ENCODE measurements around the gene LPAR1. TPM values are rescaled to one million over a fixed set of nuclear protein-coding genes. Genes with fewer than 3 reads are reported as not detected.

Gene LPAR1
- total RNA-seq, 1 donor from 2014 or later = 23.2 TPM

GRCh38 chr9:110916403-110916802 lies 121.9 kb downstream of the LPAR1 start:
- intact Hi-C loops (cut with DNase I) = no loop called here
- ATAC-seq = no peak
- Histone ChIP-seq H3K9me3 (no peaks in the 10 kb centered on the region), H3K27ac (no peak overlapping the region), H3K27me3 (ENCODE audit: low read depth) (no peaks in the 10 kb centered on the region), H3K4me3 (no peak overlapping the region), H3K4me1 (peaks cover 15% of the 10 kb centered on the region), H3K36me3 (no peaks in the 10 kb centered on the region)
- no peak for TF ChIP-seq CTCF (IDR thresholded peaks at IDR 0.05)
- no peak for DNase-seq

GRCh38 chr9:110912419-110913291 lies 125.6 kb downstream of the LPAR1 start:
- H3K4me3 ChIP-seq = no peak overlapping the region
- H3K36me3 ChIP-seq = no peaks in the 10 kb centered on the region
- peaks cover 15% of the 10 kb centered on the region for H3K4me1 ChIP-seq
- peak overlapping the region; percentile 66 for H3K27ac ChIP-seq
- no peaks in the 10 kb centered on the region for H3K27me3 ChIP-seq (ENCODE audit: low read depth)
- H3K9me3 ChIP-seq = peaks cover 16% of the 10 kb centered on the region
- ATAC-seq (peak; percentile 55 to 80), DNase-seq (no peak)
- TF ChIP-seq CTCF (IDR thresholded peaks at IDR 0.05) = no peak
- intact Hi-C loops (cut with DNase I) = no loop called here

GRCh38 chr9:110911659-110912418 lies 126.4 kb downstream of the LPAR1 start:
- Histone ChIP-seq H3K4me3 (no peak overlapping the region), H3K4me1 (peaks cover 15% of the 10 kb centered on the region), H3K36me3 (no peaks in the 10 kb centered on the region), H3K27ac (peak overlapping the region; percentile 66), H3K27me3 (ENCODE audit: low read depth) (no peaks in the 10 kb centered on the region), H3K9me3 (peaks cover 16% of the 10 kb centered on the region)
- intact Hi-C loops (cut with DNase I) = no loop called here
- ATAC-seq (peak; percentile 64 to 68), DNase-seq (no peak)
- no peak for TF ChIP-seq CTCF (IDR thresholded peaks at IDR 0.05)

- H3K4me3 ChIP-seq = no peak overlapping the region
- H3K36me3 ChIP-seq = no peaks in the 10 kb centered on the region
- H3K9me3 ChIP-seq = peaks cover 16% of the 10 kb centered on the region
- H3K27ac ChIP-seq = no peak overlapping the region
- no peak for ATAC-seq
- intact Hi-C loops (cut with DNase I) = no loop called here
- H3K4me1 ChIP-seq = peaks cover 15% of the 10 kb centered on the region
- no peaks in the 10 kb centered on the region for H3K27me3 ChIP-seq (ENCODE audit: low read depth)
- no peak for TF ChIP-seq CTCF (IDR thresholded peaks at IDR 0.05)
- no peak for DNase-seq
These were observed 129.4 kb downstream of the LPAR1 start for GRCh38 chr9:110908894-110909293.

- H3K27ac ChIP-seq = no peak overlapping the region
- H3K4me3 ChIP-seq = no peak overlapping the region
- peaks cover 3% of the 10 kb centered on the region for H3K9me3 ChIP-seq
These were observed 137.4 kb downstream of the LPAR1 start for GRCh38 chr9:110900917-110901316.

More at GRCh38 chr9:110900917-110901316, 137.4 kb downstream of the LPAR1 start:
- intact Hi-C loops (cut with DNase I) = no loop called here
- no peaks in the 10 kb centered on the region for H3K4me1 ChIP-seq
- no peak for DNase-seq
- TF ChIP-seq CTCF (IDR thresholded peaks at IDR 0.05) = no peak
- no peaks in the 10 kb centered on the region for H3K36me3 ChIP-seq
- H3K27me3 ChIP-seq (ENCODE audit: low read depth) = no peaks in the 10 kb centered on the region
- no peak for ATAC-seq

All from lower lobe of right lung (tissue), 2 donors.